GM12873 (cell line): ENCODE measurements around the gene TRAK1.

Experiments
- TF ChIP-seq, protein P1 (sequence below): IDR thresholded peaks from 2 replicates; pipeline ENCODE4 v1.5.1; 2012; ENCODE audit warnings: low read depth, mild to moderate bottlenecking, moderate library complexity, low read length, control low read depth; ENCODE audit not compliant: insufficient read depth; ENCODE audit errors: missing control alignments

The TRAK1 gene

DNA sequence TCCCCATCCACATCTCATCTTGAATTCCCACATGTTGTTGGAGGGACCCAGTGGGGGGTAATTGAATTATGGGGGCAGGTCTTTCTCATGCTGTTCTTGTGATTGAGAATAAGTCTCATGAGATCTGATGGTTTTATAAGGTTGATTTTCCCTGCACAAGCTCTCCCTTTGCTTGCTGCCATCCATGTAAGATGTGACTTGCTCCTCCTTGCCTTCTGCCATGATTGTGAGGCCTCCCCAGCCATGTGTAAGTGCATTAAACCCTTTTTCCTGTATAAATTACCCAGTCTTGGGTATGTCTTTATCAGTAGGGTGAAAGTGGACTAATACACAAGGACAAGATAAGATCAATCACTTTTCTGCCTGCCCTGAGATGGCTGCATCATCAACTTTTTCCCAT lies 180.6 kb downstream of the TRAK1 start:
- TF ChIP-seq, protein P1, sequence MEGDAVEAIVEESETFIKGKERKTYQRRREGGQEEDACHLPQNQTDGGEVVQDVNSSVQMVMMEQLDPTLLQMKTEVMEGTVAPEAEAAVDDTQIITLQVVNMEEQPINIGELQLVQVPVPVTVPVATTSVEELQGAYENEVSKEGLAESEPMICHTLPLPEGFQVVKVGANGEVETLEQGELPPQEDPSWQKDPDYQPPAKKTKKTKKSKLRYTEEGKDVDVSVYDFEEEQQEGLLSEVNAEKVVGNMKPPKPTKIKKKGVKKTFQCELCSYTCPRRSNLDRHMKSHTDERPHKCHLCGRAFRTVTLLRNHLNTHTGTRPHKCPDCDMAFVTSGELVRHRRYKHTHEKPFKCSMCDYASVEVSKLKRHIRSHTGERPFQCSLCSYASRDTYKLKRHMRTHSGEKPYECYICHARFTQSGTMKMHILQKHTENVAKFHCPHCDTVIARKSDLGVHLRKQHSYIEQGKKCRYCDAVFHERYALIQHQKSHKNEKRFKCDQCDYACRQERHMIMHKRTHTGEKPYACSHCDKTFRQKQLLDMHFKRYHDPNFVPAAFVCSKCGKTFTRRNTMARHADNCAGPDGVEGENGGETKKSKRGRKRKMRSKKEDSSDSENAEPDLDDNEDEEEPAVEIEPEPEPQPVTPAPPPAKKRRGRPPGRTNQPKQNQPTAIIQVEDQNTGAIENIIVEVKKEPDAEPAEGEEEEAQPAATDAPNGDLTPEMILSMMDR, result no peak

DNA sequence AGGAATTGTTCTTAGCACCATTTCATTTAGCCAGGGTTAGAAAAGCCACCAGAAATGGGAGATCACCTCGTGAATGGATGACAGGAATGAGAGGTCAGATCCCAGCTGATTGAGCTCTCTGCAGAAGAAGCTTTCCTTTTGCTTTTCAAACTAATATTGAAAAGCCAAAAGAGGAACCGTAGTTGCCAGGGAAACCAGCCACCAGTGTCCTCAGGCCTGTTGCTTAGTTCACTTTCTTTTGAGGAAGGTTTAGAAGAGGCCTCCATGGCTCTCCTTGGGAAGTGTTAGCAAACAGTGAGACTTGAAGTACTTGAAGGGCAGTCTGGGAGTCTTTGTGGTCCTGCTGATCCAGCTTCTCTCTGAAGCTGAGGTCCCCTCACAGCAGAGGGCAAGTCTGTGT lies 182.2 kb downstream of the TRAK1 start:
- TF ChIP-seq, protein P1, result no peak

DNA sequence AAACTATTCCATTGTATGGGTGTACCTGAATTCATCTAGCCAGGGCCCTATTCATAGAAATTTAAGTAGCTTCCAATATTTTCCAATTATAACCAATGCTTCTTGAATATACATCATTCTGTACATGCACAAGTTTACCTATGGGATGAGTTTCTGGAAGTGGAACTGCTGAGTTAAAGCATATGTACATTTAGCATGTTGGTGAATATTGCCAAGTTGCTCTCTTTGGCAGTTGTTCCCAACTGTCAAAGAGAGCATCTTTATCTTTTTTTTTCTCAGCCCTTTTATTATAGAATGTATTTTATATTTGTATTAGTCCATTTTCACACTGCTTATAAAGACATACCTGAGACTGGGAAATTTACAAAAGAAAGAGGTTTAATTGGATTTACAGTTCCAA lies 183.1 kb downstream of the TRAK1 start:
- TF ChIP-seq, protein P1, result no peak

DNA sequence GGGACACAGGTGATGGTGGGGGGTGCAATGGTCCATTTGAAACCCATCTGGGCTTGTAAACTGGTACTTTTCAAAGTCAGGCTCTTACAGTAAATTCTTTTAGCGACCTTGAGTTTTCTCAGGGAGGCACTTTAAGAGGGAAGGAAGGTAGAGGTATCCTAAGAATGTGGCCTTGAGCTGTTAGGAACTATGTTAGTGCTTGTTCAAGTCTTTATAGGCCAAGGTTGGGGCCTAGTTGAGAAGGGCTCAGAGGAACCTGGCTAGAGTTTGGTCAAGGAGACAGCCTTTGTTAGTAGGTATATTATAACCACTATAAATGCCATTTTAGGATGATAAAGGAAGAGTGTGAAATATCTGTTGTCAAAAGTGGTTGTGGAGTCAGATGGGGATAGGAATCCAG lies 184.1 kb downstream of the TRAK1 start:
- TF ChIP-seq, protein P1, result no peak
